ENCODE results near the gene DGAT2.

DNA sequence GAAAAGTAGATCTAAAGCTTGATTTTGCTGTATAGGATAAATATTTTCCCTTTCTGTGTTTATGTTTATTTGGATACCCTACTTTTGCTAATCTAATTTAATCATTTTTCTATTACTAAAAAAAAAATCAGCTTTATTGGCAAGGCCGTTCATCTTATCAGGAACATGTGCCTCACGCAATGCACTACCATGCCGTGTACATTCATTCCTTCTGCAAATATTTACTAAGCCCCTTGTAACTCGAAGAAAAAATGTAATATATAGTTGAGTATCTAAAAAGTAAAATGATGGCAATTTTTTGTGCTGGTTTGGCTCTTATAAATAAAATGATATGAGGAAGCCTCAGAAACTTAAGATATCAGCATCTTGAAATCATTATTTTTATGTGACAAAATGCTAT, 55.4 kb downstream of the DGAT2 start:
- TF ChIP-seq NFE2L1 (CRISPR knock-in tag; IDR thresholded peaks at IDR 0.05) (no peak), NFYB (CRISPR knock-in tag; conservative IDR thresholded peaks at IDR 0.05; ENCODE audit: low read depth) (no peak), GRHL2 (CRISPR knock-in tag; IDR thresholded peaks at IDR 0.05; ENCODE audit: insufficient replicate concordance, severe bottlenecking) (no peak), ELF4 (CRISPR knock-in tag; IDR thresholded peaks at IDR 0.05; ENCODE audit: low read depth) (no peak)
- TF ChIP-seq, protein P1, sequence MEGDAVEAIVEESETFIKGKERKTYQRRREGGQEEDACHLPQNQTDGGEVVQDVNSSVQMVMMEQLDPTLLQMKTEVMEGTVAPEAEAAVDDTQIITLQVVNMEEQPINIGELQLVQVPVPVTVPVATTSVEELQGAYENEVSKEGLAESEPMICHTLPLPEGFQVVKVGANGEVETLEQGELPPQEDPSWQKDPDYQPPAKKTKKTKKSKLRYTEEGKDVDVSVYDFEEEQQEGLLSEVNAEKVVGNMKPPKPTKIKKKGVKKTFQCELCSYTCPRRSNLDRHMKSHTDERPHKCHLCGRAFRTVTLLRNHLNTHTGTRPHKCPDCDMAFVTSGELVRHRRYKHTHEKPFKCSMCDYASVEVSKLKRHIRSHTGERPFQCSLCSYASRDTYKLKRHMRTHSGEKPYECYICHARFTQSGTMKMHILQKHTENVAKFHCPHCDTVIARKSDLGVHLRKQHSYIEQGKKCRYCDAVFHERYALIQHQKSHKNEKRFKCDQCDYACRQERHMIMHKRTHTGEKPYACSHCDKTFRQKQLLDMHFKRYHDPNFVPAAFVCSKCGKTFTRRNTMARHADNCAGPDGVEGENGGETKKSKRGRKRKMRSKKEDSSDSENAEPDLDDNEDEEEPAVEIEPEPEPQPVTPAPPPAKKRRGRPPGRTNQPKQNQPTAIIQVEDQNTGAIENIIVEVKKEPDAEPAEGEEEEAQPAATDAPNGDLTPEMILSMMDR (IDR thresholded peaks at IDR 0.05): no peak
- TF ChIP-seq, protein P2, sequence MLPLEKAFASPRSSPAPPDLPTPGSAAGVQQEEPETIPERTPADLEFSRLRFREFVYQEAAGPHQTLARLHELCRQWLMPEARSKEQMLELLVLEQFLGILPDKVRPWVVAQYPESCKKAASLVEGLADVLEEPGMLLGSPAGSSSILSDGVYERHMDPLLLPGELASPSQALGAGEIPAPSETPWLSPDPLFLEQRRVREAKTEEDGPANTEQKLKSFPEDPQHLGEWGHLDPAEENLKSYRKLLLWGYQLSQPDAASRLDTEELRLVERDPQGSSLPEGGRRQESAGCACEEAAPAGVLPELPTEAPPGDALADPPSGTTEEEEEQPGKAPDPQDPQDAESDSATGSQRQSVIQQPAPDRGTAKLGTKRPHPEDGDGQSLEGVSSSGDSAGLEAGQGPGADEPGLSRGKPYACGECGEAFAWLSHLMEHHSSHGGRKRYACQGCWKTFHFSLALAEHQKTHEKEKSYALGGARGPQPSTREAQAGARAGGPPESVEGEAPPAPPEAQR (CRISPR knock-in tag; IDR thresholded peaks at IDR 0.05): no peak
- TF ChIP-seq, protein P3, sequence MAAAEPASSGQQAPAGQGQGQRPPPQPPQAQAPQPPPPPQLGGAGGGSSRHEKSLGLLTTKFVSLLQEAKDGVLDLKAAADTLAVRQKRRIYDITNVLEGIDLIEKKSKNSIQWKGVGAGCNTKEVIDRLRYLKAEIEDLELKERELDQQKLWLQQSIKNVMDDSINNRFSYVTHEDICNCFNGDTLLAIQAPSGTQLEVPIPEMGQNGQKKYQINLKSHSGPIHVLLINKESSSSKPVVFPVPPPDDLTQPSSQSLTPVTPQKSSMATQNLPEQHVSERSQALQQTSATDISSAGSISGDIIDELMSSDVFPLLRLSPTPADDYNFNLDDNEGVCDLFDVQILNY (CRISPR knock-in tag; IDR thresholded peaks at IDR 0.05): no peak

Measured in WTC11 (cell line).